GM23338 (cell line): Measurements from ENCODE around the gene CAPZB.

ENCODE experiments used
- CREB1 ChIP-seq: fragments of 250-450 bp; sonication (Bioruptor Pico); IDR thresholded peaks from 2 replicates; pipeline ENCODE4 v1.5.0; 2020; ENCODE audit warnings: low read depth, mild to moderate bottlenecking, moderate library complexity
- CTCF ChIP-seq, 2 experiments: fragments of 200-600 bp in 1 of 2; sonication (generic) in 1 of 2; conservative IDR thresholded peaks; 2 replicates each; pipeline versions ENCODE4 v1.5.1 to v1.6.1; 2016 to 2017; ENCODE audit warnings: antibody characterized with exemption in 2 of 2, low read depth in 2 of 2, mild to moderate bottlenecking in 2 of 2, moderate library complexity in 1 of 2
- ETS1 ChIP-seq: IDR thresholded peaks from 2 replicates; pipeline ENCODE4 v1.6.1; 2016; ENCODE audit warnings: antibody characterized with exemption
- EZH2 ChIP-seq: fragments of 200-600 bp; sonication (generic); IDR thresholded peaks from one replicate; pipeline ENCODE4 v1.8.0; 2017; ENCODE audit warnings: antibody characterized with exemption, mild to moderate bottlenecking, low read depth; ENCODE audit not compliant: unreplicated experiment
- EZH2phosphoT487 ChIP-seq: fragments of 200-600 bp; sonication (generic); IDR thresholded peaks from one replicate; pipeline ENCODE4 v1.8.1; 2018; ENCODE audit warnings: antibody characterized with exemption; ENCODE audit not compliant: unreplicated experiment
- JUNB ChIP-seq: IDR thresholded peaks from one replicate; pipeline ENCODE4 v1.6.1; 2016; ENCODE audit warnings: antibody characterized with exemption; ENCODE audit not compliant: unreplicated experiment
- NANOG ChIP-seq: IDR thresholded peaks from 2 replicates; pipeline ENCODE4 v1.6.1; 2016; ENCODE audit warnings: antibody characterized with exemption, borderline replicate concordance
- POLR2AphosphoS5 ChIP-seq: IDR thresholded peaks from 2 replicates; pipeline ENCODE4 v1.6.1; 2016; ENCODE audit warnings: antibody characterized with exemption, low read depth
- STAT1 ChIP-seq: IDR thresholded peaks from one replicate; pipeline ENCODE4 v1.6.1; 2016; ENCODE audit warnings: antibody characterized with exemption; ENCODE audit not compliant: unreplicated experiment
- ZNF114 ChIP-seq: fragments of 250-450 bp; sonication (Bioruptor Pico); IDR thresholded peaks from 2 replicates; pipeline ENCODE4 v1.5.0; 2020; ENCODE audit warnings: mild to moderate bottlenecking, moderate library complexity
- ZNF331 ChIP-seq: fragments of 250-450 bp; sonication (Bioruptor Pico); IDR thresholded peaks from 2 replicates; pipeline ENCODE4 v1.5.0; 2020; ENCODE audit warnings: low read depth, mild to moderate bottlenecking, moderate library complexity
- TF ChIP-seq, protein P1 (sequence below): IDR thresholded peaks from one replicate; pipeline ENCODE4 v1.6.1; 2018; ENCODE audit warnings: antibody characterized with exemption; ENCODE audit not compliant: unreplicated experiment

- TF ChIP-seq CTCF (conservative IDR thresholded peaks at IDR 0.05; ENCODE audit: low read depth in 2 of 2) = no peak
- no peak for TF ChIP-seq EZH2
- TF ChIP-seq POLR2AphosphoS5 = no peak
- no peak for TF ChIP-seq JUNB
- no peak for TF ChIP-seq NANOG
- TF ChIP-seq ZNF331 (CRISPR knock-in tag) = no peak
- TF ChIP-seq, protein P1, sequence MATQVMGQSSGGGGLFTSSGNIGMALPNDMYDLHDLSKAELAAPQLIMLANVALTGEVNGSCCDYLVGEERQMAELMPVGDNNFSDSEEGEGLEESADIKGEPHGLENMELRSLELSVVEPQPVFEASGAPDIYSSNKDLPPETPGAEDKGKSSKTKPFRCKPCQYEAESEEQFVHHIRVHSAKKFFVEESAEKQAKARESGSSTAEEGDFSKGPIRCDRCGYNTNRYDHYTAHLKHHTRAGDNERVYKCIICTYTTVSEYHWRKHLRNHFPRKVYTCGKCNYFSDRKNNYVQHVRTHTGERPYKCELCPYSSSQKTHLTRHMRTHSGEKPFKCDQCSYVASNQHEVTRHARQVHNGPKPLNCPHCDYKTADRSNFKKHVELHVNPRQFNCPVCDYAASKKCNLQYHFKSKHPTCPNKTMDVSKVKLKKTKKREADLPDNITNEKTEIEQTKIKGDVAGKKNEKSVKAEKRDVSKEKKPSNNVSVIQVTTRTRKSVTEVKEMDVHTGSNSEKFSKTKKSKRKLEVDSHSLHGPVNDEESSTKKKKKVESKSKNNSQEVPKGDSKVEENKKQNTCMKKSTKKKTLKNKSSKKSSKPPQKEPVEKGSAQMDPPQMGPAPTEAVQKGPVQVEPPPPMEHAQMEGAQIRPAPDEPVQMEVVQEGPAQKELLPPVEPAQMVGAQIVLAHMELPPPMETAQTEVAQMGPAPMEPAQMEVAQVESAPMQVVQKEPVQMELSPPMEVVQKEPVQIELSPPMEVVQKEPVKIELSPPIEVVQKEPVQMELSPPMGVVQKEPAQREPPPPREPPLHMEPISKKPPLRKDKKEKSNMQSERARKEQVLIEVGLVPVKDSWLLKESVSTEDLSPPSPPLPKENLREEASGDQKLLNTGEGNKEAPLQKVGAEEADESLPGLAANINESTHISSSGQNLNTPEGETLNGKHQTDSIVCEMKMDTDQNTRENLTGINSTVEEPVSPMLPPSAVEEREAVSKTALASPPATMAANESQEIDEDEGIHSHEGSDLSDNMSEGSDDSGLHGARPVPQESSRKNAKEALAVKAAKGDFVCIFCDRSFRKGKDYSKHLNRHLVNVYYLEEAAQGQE = no peak
- no peak for TF ChIP-seq EZH2phosphoT487
- no peak for TF ChIP-seq CREB1
- no peak for TF ChIP-seq ETS1
- no peak for TF ChIP-seq ZNF114 (CRISPR knock-in tag)
- TF ChIP-seq STAT1 = no peak
These were observed 139.3 kb downstream of the CAPZB start for GRCh38 chr1:19346026-19346425.
